GM12878 (cell line): Measurements from ENCODE around the gene PDLIM5. TPM values are rescaled to one million over a fixed set of nuclear protein-coding genes. Genes with fewer than 3 reads are reported as not detected.

Source experiments
- ATAC-seq: fragments of 200-7000 bp; cut with Tn5 transposase; 3 replicates; pipeline ENCODE4 v1.9.1; 2020; ENCODE audit warnings: mild to moderate bottlenecking, moderate library complexity
- Bru-seq: library from RNA; stranded (reverse); fragments of 400-500 nt; gene quantifications from one replicate; lab custom pipeline; 2021; lab: Mats Ljungman, UMichigan
- BruChase-seq, 2 experiments: library from RNA; stranded (reverse); fragments of 400-500 nt; gene quantifications; one replicate each; lab custom pipeline; 2021; lab: Mats Ljungman, UMichigan
- BruUV-seq: library from RNA; stranded (reverse); fragments of 400-500 nt; replicated peaks from 2 replicates; lab custom pipeline; 2021; lab: Mats Ljungman, UMichigan
- CTCF ChIA-PET: fragments of 300-600 bp; sonication (Branson Sonifier 250); formaldehyde crosslinking; extraction: SDS; loops from one replicate; lab custom pipeline; 2021; ENCODE audit warnings: inconsistent platforms; lab: Yijun Ruan, JAX
- POLR2A ChIA-PET: fragments of 350-600 bp; formaldehyde crosslinking; extraction: SDS; loops from one replicate; lab custom pipeline; 2021; ENCODE audit warnings: inconsistent platforms; lab: Charles Lee
- RAD21 ChIA-PET: fragments of 300-600 bp; sonication (Branson Sonifier 250); formaldehyde crosslinking; loops from one replicate; lab custom pipeline; 2023; ENCODE audit warnings: antibody characterized with exemption; ENCODE audit not compliant: unreplicated experiment; lab: Charles Lee
- SMC1A ChIA-PET: fragments of 300-600 bp; sonication (Branson Sonifier 250); formaldehyde crosslinking; loops from one replicate; lab custom pipeline; 2023; ENCODE audit not compliant: unreplicated experiment, uncharacterized antibody; lab: Charles Lee
- DNase-seq: peaks from one replicate; pipeline ENCODE4 v3.0.0-alpha.2; 2011; ENCODE audit warnings: low read depth, low spot score
- FAIRE-seq: peaks from 3 replicates; lab custom pipeline; 2011; peaks lifted over from hg19 to GRCh38; lab: Jason Lieb, UNC
- H2AFZ ChIP-seq: 2 replicates; pipeline ENCODE4 v1.6.0; 2011; ENCODE audit warnings: low read depth, low read length, control low read depth; ENCODE audit not compliant: control insufficient read depth
- H3K27ac ChIP-seq: 2 replicates; pipeline ENCODE4 v1.5.1; 2011; ENCODE audit warnings: control low read depth; ENCODE audit not compliant: control insufficient read depth, insufficient read depth
- H3K27me3 ChIP-seq, 2 experiments: replicated peaks in 1 of 2; 2 replicates each; pipeline versions ENCODE4 v1.6.0 to v1.6.1; 2011; ENCODE audit warnings: low read length in 1 of 2; ENCODE audit not compliant: control insufficient read depth in 2 of 2, insufficient read depth in 2 of 2
- H3K36me3 ChIP-seq, 2 experiments: 2 replicates each; pipeline ENCODE4 v1.5.1; 2011; ENCODE audit warnings: low read length in 1 of 2; ENCODE audit not compliant: control insufficient read depth in 2 of 2, insufficient read depth in 2 of 2
- H3K4me1 ChIP-seq: 2 replicates; pipeline ENCODE4 v1.6.1; 2011; ENCODE audit warnings: mild to moderate bottlenecking, low read length, moderate library complexity, mixed read lengths; ENCODE audit not compliant: control insufficient read depth, insufficient read depth
- H3K4me2 ChIP-seq: 2 replicates; pipeline ENCODE4 v1.6.0; 2011; ENCODE audit warnings: control low read depth; ENCODE audit not compliant: control insufficient read depth, insufficient read depth
- H3K4me3 ChIP-seq: fragments of 200-600 bp; sonication (generic); 2 replicates; pipeline ENCODE4 v1.5.1; 2016
- H3K79me2 ChIP-seq: 2 replicates; pipeline ENCODE4 v1.6.0; 2011; ENCODE audit warnings: low read length; ENCODE audit not compliant: control insufficient read depth, insufficient read depth
- H3K9ac ChIP-seq: 2 replicates; pipeline ENCODE4 v1.8.0; 2011; ENCODE audit warnings: low read length, control low read depth, mixed read lengths; ENCODE audit not compliant: control insufficient read depth, insufficient read depth
- H3K9me3 ChIP-seq: replicated peaks from 3 replicates; pipeline ENCODE4 v1.5.1; 2011; ENCODE audit warnings: mild to moderate bottlenecking, low read length; ENCODE audit not compliant: control insufficient read depth, insufficient read depth
- H4K20me1 ChIP-seq: 2 replicates; pipeline ENCODE4 v1.6.0; 2011; ENCODE audit not compliant: control insufficient read depth, insufficient read depth
- BHLHE40 ChIP-seq, 2 experiments: fragments of 450-650 bp in 1 of 2; IDR thresholded peaks; 2 replicates each; pipeline ENCODE4 v1.6.1; 2011 to 2017; ENCODE audit warnings: low read depth in 2 of 2, borderline replicate concordance in 1 of 2, improper control_type of control experiment in 1 of 2, low read length in 1 of 2, mild to moderate bottlenecking in 1 of 2
- CHD2 ChIP-seq: IDR thresholded peaks from 2 replicates; pipeline ENCODE4 v1.6.1; 2011; ENCODE audit warnings: low read depth, low read length, improper control_type of control experiment, borderline replicate concordance
- GATAD2B ChIP-seq: fragments of 450-650 bp; conservative IDR thresholded peaks from 2 replicates; pipeline ENCODE4 v1.6.1; 2017; ENCODE audit warnings: low read depth, mild to moderate bottlenecking, moderate library complexity
- HDGF ChIP-seq: fragments of 450-650 bp; IDR thresholded peaks from 2 replicates; pipeline ENCODE4 v1.6.1; 2016; ENCODE audit warnings: antibody characterized with exemption
- KDM1A ChIP-seq: fragments of 200-600 bp; sonication (generic); IDR thresholded peaks from 2 replicates; pipeline ENCODE4 v1.6.1; 2016; ENCODE audit warnings: borderline replicate concordance
- NR2C2 ChIP-seq: IDR thresholded peaks from 2 replicates; pipeline ENCODE4 v1.6.1; 2011; ENCODE audit warnings: borderline replicate concordance, low read depth; ENCODE audit not compliant: control insufficient read depth, insufficient read length
- PKNOX1 ChIP-seq: fragments of 450-650 bp; IDR thresholded peaks from 2 replicates; pipeline ENCODE4 v1.6.1; 2016; ENCODE audit warnings: mild to moderate bottlenecking
- POLR2A ChIP-seq: IDR thresholded peaks from 2 replicates; pipeline ENCODE4 v1.6.1; 2011; ENCODE audit warnings: low read depth, mild to moderate bottlenecking, low read length
- POLR2AphosphoS5 ChIP-seq: IDR thresholded peaks from 2 replicates; pipeline ENCODE4 v1.6.1; 2011; ENCODE audit warnings: mild to moderate bottlenecking, low read length, inconsistent platforms
- SMAD1 ChIP-seq: fragments of 450-650 bp; IDR thresholded peaks from 2 replicates; pipeline ENCODE4 v1.6.1; 2018; ENCODE audit warnings: mild to moderate bottlenecking, low read depth; ENCODE audit not compliant: partially characterized antibody
- STAT1 ChIP-seq: fragments of 450-650 bp; conservative IDR thresholded peaks from 2 replicates; pipeline ENCODE4 v1.6.1; 2014; ENCODE audit warnings: antibody characterized with exemption, mild to moderate bottlenecking
- TCF3 ChIP-seq: IDR thresholded peaks from 2 replicates; pipeline ENCODE4 v1.6.1; 2012; ENCODE audit warnings: low read depth, mild to moderate bottlenecking, low read length, borderline replicate concordance; ENCODE audit not compliant: insufficient read depth
- WGBS: methylation state at CpG from one replicate; pipeline ENCODE4 v1.1.6; 2016; ENCODE audit warnings: low lambda C conversion rate; ENCODE audit not compliant: insufficient replicate concordance, insufficient coverage; ENCODE audit errors: missing lambda C conversion rate; 5-methylcytosine and 5-hydroxymethylcytosine counted together
- in situ Hi-C: fragments of 300-500 bp; cut with MboI; formaldehyde crosslinking; loops from 9 replicates; pipeline ENCODE4 v1.14.3; 2018; ENCODE audit warnings: mixed read lengths
- intact Hi-C: fragments of 100-400 bp; cut with micrococcal nuclease; formaldehyde crosslinking; loops from one replicate; pipeline ENCODE4 v1.14.2; 2022; ENCODE audit not compliant: unreplicated experiment
- long read RNA-seq, 2 experiments: library from polyadenylated mRNA; unstranded; transcript quantifications; one replicate each; pipeline ENCODE4 v2.0.0, GENCODE V29; 2019 to 2020
- polyA minus RNA-seq, 3 experiments: library from RNA; depleted of rRNA, polyadenylated mRNA; stranded (reverse); fragments of >200 nt; gene quantifications; 2 replicates each; pipeline ENCODE4 v1.2.3, GENCODE V29; 2011
- polyA plus RNA-seq, 11 experiments: library from polyadenylated mRNA; depleted of rRNA in 4 of 11; unstranded in 6 of 11; stranded (reverse) in 5 of 11; fragments of >200 nt; fragmentation: Nextera tagmentation in 4 of 11; fragmentation: Illumina TruSeq in 1 of 11; extraction: Ambion mirVana in 4 of 11; extraction: Trizol in 1 of 11; gene quantifications; 1 replicate in 1 of 11; 2 replicates in 10 of 11; pipeline versions ENCODE4 v1.2.1 to v1.2.3, GENCODE V29; 2011 to 2016; ENCODE audit warnings: inconsistent platforms in 2 of 11, missing spikeins in 2 of 11, low read depth in 1 of 11
- total RNA-seq, 4 experiments: library from RNA; depleted of rRNA in 3 of 4; stranded (reverse); fragments of >200 nt in 3 of 4; fragmentation: Illumina TruSeq in 1 of 4; extraction: Trizol in 1 of 4; gene quantifications; 2 replicates each; pipeline versions ENCODE4 v1.2.1 to v1.2.3, GENCODE V29; 2013 to 2021

Gene PDLIM5, protein sequence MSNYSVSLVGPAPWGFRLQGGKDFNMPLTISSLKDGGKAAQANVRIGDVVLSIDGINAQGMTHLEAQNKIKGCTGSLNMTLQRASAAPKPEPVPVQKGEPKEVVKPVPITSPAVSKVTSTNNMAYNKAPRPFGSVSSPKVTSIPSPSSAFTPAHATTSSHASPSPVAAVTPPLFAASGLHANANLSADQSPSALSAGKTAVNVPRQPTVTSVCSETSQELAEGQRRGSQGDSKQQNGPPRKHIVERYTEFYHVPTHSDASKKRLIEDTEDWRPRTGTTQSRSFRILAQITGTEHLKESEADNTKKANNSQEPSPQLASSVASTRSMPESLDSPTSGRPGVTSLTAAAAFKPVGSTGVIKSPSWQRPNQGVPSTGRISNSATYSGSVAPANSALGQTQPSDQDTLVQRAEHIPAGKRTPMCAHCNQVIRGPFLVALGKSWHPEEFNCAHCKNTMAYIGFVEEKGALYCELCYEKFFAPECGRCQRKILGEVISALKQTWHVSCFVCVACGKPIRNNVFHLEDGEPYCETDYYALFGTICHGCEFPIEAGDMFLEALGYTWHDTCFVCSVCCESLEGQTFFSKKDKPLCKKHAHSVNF
- total RNA-seq (2013; cell fraction: nucleolus; rRNA removed): 187 and 218 TPM in 2 replicates
- total RNA-seq (2014; rRNA removed): 18.5 and 22.1 TPM in 2 replicates
- 16.1 and 17.4 TPM in 2 replicates for total RNA-seq (2014; rRNA removed; fragmentation: Illumina TruSeq; extraction: Trizol)
- 21.7 and 23.0 TPM in 2 replicates for total RNA-seq (2021)
- polyA plus RNA-seq (2011; ENCODE audit: low read depth): 11.4 TPM
- polyA plus RNA-seq (2011; rRNA removed): 41.7 and 52.9 TPM in 2 replicates
- polyA plus RNA-seq (2011; cell fraction: cytosol; rRNA removed): 55.5 and 59.5 TPM in 2 replicates
- 29.4 and 31.0 TPM in 2 replicates for polyA plus RNA-seq (2011; cell fraction: nucleus; rRNA removed)
- polyA plus RNA-seq (2012): 8.7 and 13.9 TPM in 2 replicates
- 11.0 and 23.1 TPM in 2 replicates for polyA plus RNA-seq (2014; fragmentation: Illumina TruSeq; extraction: Trizol)
- 10 to 100 TPM in 1 of 2 experiments, 1 to 10 TPM in 1; 10.0 to 15.2 TPM for polyA plus RNA-seq (2014; fragmentation: Nextera tagmentation; extraction: Ambion mirVana)
- polyA plus RNA-seq (2014; rRNA removed): 11.8 and 13.7 TPM in 2 replicates
- polyA plus RNA-seq (2016; fragmentation: Nextera tagmentation; extraction: Ambion mirVana): 10 to 100 TPM; 25.5 to 25.7 TPM
- polyA minus RNA-seq (2011; rRNA and poly(A)+ RNA removed): 135 and 169 TPM in 2 replicates
- 20.6 and 21.4 TPM in 2 replicates for polyA minus RNA-seq (2011; cell fraction: cytosol; rRNA and poly(A)+ RNA removed)
- 84.3 and 172 TPM in 2 replicates for polyA minus RNA-seq (2011; cell fraction: nucleus; rRNA and poly(A)+ RNA removed)
- Bru-seq, nascent RNA: percentile 74 among the genes with signal in this experiment
- percentile 71 among the genes with signal in this experiment for BruChase-seq, experiment 1, labeled RNA remaining after a 6-hour chase
- BruChase-seq, experiment 2, labeled RNA remaining after a 2-hour chase: percentile 70 among the genes with signal in this experiment
- long read RNA-seq, experiment 1, full-length matches to known transcripts: 6 of 15 reads
- long read RNA-seq, experiment 1, partial matches to known transcripts: 0 of 15 reads
- long read RNA-seq, experiment 1, other reads (novel, unspliced or antisense): 9 of 15 reads
- long read RNA-seq, experiment 2, full-length matches to known transcripts: 47 of 84 reads
- long read RNA-seq, experiment 2, partial matches to known transcripts: 10 of 84 reads
- long read RNA-seq, experiment 2, other reads (novel, unspliced or antisense): 27 of 84 reads

DNA sequence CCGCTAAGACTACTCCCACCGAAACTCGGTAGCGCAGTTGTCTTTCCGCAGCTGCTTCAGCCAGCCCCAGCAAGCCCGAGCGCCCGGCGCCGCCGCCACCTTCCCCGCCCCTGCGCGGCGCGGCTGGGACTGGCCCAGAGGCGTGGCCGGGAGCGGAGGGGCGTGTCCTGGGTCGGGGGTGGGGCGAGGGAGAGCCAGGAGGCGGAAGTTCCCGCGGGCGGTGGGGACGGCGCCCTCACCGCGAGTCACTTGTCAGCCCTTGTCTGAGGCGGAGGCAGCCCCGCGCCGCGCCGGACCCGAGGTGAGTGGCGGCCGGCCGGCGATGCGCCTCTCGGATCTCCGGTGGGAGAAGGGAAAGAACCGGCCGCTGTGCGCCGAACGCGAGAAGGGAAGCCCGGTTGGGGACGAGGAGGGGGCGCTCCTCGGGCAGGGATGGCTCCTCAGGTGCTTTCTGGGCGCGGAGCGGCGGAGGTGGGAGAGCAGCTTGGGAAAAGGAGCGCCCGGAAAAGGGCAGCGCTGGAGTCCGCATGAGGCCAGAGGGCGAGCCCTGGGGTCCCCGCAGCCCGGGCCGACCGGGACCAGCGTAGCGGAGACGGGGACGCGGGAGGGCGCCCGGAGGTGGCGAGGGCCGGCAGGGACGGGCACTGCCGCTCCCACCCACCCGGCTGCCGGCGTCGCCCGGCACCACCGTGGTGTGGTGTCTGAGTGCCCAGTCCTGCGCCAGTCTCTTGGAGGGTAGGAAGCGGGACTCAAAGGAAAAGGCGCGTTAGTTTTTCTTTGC lies at the start of gene PDLIM5:
Gene PDLIM5, plus strand, starts transcription at position 248 of the 781 bp plus-strand sequence. CDS start 3,347 bp downstream, outside the sequence.
- RAD21 ChIA-PET: interaction anchor here (0.7 to 2.0 kb wide), 7 partner anchors 9 to 127 kb away, joined by 3 to 9 read pairs (median 4); no protein-coding TSS in a partner anchor
- Histone ChIP-seq H3K4me3 (peak within 1 kb of the TSS; percentile 87), H3K36me3 (peaks cover 0 to 3% of the 10 kb centered on the region in 2 experiments; a peak in 1 of 4 replicates), H3K4me1 (peaks cover 5% of the 10 kb centered on the region; the same call in 1 of the 2 replicates), H3K9ac (peak within 1 kb of the TSS; percentile 89), H2AFZ (peak within 1 kb of the TSS; percentile 88), H3K9me3 (no peaks in the 10 kb centered on the region), H3K4me2 (peak within 1 kb of the TSS; percentile 89), H4K20me1 (no peaks in the 10 kb centered on the region), H3K27ac (peak within 1 kb of the TSS; percentile 59), H3K27me3 (no peaks in the 10 kb centered on the region), H3K79me2 (peaks cover 21% of the 10 kb centered on the region)
- under 1% methylated on average over 71 of the region's 88 CpGs for WGBS
- no TSS peak for BruUV-seq
- in situ Hi-C loops (no loop called here), intact Hi-C loops (loop anchor here (5.0 kb wide), 3 partner anchors 65 to 120 kb away; no protein-coding TSS in a partner anchor)
- DNase-seq (peak; percentile 66), ATAC-seq (peak; percentile 91), FAIRE-seq (peak; percentile 80)
- CTCF ChIA-PET: interaction anchor here (1.0 to 1.1 kb wide), 2 partner anchors 9 to 12 kb away, joined by 3 to 4 read pairs; no protein-coding TSS in a partner anchor
- POLR2A ChIA-PET: interaction anchor here (0.7 to 2.5 kb wide), 7 partner anchors 9 to 73 kb away, joined by 3 to 7 read pairs (median 3); no protein-coding TSS in a partner anchor
- SMC1A ChIA-PET: interaction anchor here (1.0 to 2.8 kb wide), 10 partner anchors 11 to 132 kb away, joined by 3 to 11 read pairs (median 6); no protein-coding TSS in a partner anchor
- TF ChIP-seq PKNOX1 (peak; percentile 89), POLR2AphosphoS5 (peak; percentile 93), TCF3 (peak; percentile 62; the same call in 1 of the 2 replicates), CHD2 (0 out of 2 replicates have a peak, but pooled peaks have one; percentile 8), POLR2A (peak; percentile 99), NR2C2 (no peak), GATAD2B (peak; percentile 87), HDGF (0 out of 2 replicates have a peak, but pooled peaks have one; percentile 64), KDM1A (no peak), BHLHE40 (IDR thresholded peaks at IDR 0.05; ENCODE audit: borderline replicate concordance in 1 of 2, low read depth in 2 of 2, low read length in 1 of 2) (peak in 1 of 2 experiments; percentile 54; a peak in 1 of 4 replicates), SMAD1 (no peak), STAT1 (0 out of 2 replicates have a peak, but pooled peaks have one; percentile 75)
